HG02623 (cell line): Measurements from ENCODE around the gene MITF.

Experiments
- ATAC-seq: cut with Tn5 transposase; IDR thresholded peaks from one replicate; pipeline ENCODE4 v1.9.1; 2021; ENCODE audit warnings: moderate library complexity; ENCODE audit not compliant: unreplicated experiment

MITF gene

DNA sequence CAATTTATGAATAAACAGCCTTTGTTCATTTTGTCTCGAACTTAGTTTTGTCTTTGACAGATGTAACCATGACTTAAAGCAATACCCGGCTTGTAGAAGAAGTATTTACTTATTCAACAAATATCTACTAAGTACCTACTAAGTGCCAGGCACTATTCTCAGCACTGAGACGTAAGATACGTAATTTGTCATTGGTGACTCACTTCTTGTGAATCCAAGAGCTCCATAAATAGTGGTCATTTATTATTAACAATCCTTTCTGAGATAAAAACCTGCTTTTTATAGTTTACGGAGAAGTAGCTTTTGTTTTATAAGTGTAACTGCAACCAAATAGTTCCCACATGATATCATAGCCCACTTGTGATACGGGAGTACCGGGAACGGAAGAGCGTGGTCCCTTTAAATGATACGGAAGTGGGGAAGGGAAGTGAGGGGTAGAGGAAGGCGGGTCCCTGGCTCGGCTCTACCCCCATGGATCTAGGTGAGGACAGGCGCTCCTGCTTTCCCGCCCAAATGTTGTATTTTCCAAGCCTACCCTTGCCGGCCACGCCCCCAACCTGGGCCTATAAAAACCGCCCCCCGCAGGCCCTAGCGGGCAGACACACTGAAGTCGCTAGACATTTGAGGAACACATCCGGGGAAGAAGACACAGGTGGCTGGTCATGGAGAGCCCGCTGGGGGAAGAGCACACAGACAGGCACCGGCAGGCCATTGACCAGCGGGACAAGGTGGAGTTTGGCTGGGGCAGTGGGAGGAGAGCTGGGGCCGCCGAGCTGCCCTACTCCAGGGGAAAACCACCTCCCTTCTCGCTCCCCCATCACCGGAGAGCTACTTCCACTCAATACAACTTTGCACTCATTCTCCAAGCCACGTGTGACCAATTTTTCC is 260.1 kb downstream of the MITF start, which contains the start of gene SAMMSON:
Gene SAMMSON, plus strand, starts transcription at position 594 of the 888 bp plus-strand sequence.
- no peak for ATAC-seq

DNA sequence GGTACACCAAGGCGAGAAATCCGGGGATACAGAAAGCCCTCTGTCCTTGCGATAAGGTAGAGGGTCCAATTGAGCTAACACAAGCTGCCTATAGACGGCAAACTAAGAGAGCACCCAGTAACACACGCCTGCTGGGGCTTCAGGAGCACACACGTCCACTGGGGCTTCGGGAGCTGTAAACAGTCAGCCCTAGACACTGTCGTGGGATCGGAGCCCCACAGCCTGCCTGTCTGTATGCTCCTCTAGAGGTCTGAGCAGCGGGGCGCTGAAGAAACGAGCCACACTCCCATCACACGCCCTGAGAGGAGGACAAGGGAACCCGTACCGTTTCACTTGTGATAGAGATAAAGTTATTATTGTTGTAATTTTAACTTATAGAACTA is 260.8 kb downstream of the MITF start:
- ATAC-seq: no peak

DNA sequence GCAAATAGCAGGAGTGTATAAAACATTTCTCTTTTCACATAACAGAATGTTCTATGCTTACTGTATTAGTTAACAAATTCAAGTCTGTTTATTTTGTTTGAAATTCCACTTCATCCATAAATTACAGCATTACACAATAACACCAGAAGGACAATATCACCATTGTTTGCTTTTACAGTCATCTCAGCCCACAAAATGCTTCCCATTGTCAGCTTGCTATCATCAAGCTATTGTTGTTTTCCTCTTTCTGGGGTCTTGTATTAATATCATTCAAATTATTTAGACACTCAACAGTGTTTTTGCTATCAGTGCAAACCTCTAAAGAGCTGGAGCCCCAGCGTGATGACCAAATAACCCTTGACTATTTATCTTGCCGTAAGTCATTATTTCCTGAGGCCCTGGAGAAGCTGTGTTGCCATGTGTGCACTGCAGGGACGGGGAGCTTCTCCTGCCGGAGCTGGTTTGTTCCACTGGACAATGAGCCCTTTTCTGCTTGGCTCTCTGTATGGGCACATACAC is 261.4 kb downstream of the MITF start:
- no peak for ATAC-seq

DNA sequence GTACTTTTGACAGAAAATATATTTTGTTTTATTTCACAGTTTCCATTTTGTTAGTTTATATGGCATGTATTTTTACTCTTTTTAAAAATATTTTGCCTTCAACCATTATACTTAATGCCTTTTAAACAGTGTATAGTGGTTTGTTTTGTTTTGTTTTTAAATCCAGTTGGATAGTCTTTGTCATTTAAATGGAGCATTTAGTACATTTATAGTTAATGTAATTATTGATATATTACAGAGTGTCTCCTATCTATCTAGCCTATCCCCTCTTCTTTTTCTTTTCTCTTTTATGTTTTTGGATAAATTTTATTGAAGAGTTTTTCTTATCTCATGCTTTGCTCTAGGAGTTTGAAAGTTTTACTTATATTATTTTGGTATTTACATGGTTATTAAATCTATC is 263.9 kb downstream of the MITF start:
- no peak for ATAC-seq

DNA sequence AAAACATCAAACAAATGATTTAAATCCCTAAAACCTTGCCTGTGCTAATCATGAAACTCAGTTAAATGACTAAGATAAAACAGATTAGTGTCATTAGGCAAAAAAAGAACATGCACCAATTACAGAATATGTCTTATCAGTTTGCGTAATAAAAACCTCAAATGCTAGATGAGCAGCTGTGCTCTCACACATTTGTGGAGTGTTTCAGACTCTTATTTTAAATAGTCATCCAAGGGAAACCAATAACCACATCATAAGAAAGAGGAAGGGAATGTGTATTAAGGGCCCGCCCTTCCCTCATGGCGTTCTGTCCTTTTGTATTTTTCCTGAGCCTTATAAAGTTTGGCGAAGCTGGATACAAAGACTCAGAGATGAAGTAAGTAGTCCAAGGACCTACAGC is 266.8 kb downstream of the MITF start:
- no peak for ATAC-seq

DNA sequence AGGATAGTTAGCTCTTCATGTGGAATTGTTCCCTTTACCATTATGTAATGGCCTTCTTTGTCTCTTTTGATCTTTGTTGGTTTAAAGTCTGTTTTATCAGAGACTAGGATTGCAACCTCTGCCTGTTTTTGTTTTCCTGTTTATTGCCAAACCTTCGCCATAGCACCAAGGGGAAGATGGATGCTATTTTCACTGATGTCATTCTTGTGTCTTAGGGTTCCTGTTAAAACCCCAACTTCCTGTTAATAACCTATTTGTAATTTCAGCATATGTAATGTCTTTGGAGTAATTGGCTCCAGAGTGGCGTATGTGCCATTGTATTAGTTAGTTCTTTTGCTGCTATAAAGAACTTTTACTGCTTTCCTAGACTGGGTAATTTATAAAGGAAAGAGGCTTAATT is 271.1 kb downstream of the MITF start:
- no peak for ATAC-seq

DNA sequence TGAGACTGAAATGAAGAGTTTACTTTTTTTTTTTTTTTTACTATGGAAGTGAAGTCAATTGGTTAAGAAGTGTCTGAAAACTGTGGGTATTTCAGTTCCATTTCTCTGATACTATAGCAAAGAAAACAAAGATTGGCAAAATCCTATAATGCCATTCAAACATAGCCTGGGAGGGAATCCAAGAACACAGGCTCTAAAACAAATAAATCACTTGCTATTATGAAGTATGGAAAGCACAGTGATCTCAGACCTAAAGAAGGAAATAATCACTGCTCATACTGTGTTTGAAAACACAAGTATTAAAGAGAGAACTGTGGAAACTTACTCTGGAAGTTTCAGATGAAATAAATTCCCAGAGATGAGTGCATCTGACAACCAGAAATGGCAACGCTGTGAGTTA is 272.3 kb downstream of the MITF start:
- no peak for ATAC-seq
